GM13977 (cell line): Measurements from ENCODE around the gene OPRL1.

Source experiments
- DNase-seq: peaks from one replicate; pipeline ENCODE4 v3.0.0; 2012; ENCODE audit warnings: low spot score
- CTCF ChIP-seq: IDR thresholded peaks from 2 replicates; pipeline ENCODE4 v1.5.1; 2012; ENCODE audit warnings: mild to moderate bottlenecking, control low read depth; ENCODE audit not compliant: insufficient read depth; ENCODE audit errors: extremely low read depth, missing control alignments
- in situ Hi-C: fragments of 300-500 bp; cut with MboI; formaldehyde crosslinking; loops from one replicate; pipeline ENCODE4 v1.12.0; 2022; ENCODE audit warnings: low sequenced_read_pairs, low pct_unique_long_range_greater_than_20kb, mixed read lengths, inconsistent platforms; ENCODE audit not compliant: unreplicated experiment

The OPRL1 gene

GRCh38 chr20:64042054-64042781 is 37.7 kb upstream of the OPRL1 start:
- in situ Hi-C loops, result no loop called here
- peak; percentile 63 for DNase-seq
- TF ChIP-seq CTCF, result no peak

- no peak for TF ChIP-seq CTCF
- no peak for DNase-seq
- in situ Hi-C loops, result no loop called here
These were observed 36.1 kb upstream of the OPRL1 start for GRCh38 chr20:64043768-64044167.

GRCh38 chr20:64044484-64045247 is 35.2 kb upstream of the OPRL1 start:
- DNase-seq, result no peak
- in situ Hi-C loops, result no loop called here
- no peak for TF ChIP-seq CTCF

- in situ Hi-C loops, result no loop called here
- no peak for DNase-seq
- no peak for TF ChIP-seq CTCF
These were observed 34.4 kb upstream of the OPRL1 start for GRCh38 chr20:64045346-64046011.

GRCh38 chr20:64047046-64047389 is 32.9 kb upstream of the OPRL1 start:
- TF ChIP-seq CTCF, result no peak
- in situ Hi-C loops, result no loop called here
- no peak for DNase-seq

- TF ChIP-seq CTCF, result no peak
- no peak for DNase-seq
- in situ Hi-C loops, result no loop called here
These were observed 31.9 kb upstream of the OPRL1 start for GRCh38 chr20:64047968-64048401.
